B cell (primary cell): ENCODE results near the gene IFRD1.

Experiments used
- CTCF ChIP-seq: fragments of 200-600 bp; IDR thresholded peaks from one replicate; pipeline ENCODE4 v1.8.0; 2022; ENCODE audit warnings: antibody characterized with exemption, mild to moderate bottlenecking
- EZH2 ChIP-seq: IDR thresholded peaks from 2 replicates; pipeline ENCODE4 v1.6.1; 2012; ENCODE audit warnings: borderline replicate concordance, low read depth, mild to moderate bottlenecking, moderate library complexity, low read length; ENCODE audit not compliant: insufficient read depth, poor library complexity, severe bottlenecking

- TF ChIP-seq CTCF (no peak), EZH2 (no peak)
Observed at GRCh38 chr7:112416127-112416526, 34.1 kb upstream of the IFRD1 start.
